Measurements from ENCODE around the gene COPS7B.

DNA sequence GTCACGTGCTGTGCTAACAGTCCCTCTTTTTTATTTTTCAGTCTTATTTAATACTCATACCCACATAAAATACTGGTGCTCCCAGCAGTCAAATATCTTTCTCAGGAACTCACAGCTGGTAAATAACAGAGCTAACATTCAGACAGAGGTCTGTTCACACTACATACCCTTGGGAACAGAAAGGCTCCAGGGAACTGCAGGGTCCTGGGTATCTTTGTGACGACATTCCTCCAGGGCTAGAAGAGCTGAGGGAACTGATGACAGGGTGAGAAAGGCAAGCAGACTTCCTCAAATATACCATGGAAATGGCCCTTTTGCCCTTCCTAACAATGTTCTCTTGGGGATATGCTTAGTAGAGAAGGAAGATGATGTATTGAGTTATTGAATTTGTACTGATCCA is 24.5 kb upstream of the COPS7B start:
- TF ChIP-seq, protein P1, sequence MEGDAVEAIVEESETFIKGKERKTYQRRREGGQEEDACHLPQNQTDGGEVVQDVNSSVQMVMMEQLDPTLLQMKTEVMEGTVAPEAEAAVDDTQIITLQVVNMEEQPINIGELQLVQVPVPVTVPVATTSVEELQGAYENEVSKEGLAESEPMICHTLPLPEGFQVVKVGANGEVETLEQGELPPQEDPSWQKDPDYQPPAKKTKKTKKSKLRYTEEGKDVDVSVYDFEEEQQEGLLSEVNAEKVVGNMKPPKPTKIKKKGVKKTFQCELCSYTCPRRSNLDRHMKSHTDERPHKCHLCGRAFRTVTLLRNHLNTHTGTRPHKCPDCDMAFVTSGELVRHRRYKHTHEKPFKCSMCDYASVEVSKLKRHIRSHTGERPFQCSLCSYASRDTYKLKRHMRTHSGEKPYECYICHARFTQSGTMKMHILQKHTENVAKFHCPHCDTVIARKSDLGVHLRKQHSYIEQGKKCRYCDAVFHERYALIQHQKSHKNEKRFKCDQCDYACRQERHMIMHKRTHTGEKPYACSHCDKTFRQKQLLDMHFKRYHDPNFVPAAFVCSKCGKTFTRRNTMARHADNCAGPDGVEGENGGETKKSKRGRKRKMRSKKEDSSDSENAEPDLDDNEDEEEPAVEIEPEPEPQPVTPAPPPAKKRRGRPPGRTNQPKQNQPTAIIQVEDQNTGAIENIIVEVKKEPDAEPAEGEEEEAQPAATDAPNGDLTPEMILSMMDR (IDR thresholded peaks at IDR 0.05; ENCODE audit: poor library complexity) = no peak
- TF ChIP-seq EZH2phosphoT487 (IDR thresholded peaks at IDR 0.05; ENCODE audit: low read depth, severe bottlenecking, unreplicated experiment) (no peak), EZH2 (IDR thresholded peaks at IDR 0.05; ENCODE audit: borderline replicate concordance) (no peak)

Measured in hepatocyte (in vitro differentiated cells).